Superior temporal gyrus (tissue), 1 donor: Measurements from ENCODE around the gene PSMC3IP.
"Not testable (repeated sequence)": the region's sequence is repeated elsewhere in the genome, so short reads cannot be mapped to it uniquely, and the experiment has no call there.

Experiments
- DNase-seq: peaks from one replicate; pipeline ENCODE4 v3.0.0-alpha.2; 2016; ENCODE audit errors: extremely low spot score

The PSMC3IP gene

DNA sequence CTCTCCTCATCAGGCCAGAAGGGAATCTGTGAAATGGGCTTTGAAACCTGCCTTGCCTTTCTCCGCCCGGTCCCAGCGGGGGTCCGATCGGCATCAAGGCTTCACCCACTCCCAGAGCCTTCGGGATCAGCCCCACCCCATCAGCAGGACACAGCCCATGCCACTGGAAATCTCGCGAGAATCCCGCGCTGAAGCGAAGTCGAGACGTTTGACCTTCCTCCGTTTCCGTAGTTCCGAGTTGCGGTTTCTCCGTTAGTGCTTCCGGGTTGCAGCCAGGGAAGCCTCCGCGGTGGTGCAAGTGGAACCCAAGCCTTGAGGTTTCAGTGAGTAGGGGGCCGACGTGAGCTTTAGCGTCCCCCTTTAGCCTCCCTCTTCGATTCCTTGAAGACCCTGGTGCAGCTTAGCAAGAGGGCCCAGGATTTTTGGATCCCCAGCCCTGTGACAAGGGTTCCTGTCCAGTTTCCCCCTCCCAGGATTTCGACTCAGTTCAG lies 15.6 kb downstream of the PSMC3IP start, which contains the start of gene COASY:
Gene COASY (plus strand): TSS at position 252 of the 491 bp plus-strand sequence. CDS start 475 bp downstream, outside the sequence.
- peak; percentile 99 for DNase-seq

DNA sequence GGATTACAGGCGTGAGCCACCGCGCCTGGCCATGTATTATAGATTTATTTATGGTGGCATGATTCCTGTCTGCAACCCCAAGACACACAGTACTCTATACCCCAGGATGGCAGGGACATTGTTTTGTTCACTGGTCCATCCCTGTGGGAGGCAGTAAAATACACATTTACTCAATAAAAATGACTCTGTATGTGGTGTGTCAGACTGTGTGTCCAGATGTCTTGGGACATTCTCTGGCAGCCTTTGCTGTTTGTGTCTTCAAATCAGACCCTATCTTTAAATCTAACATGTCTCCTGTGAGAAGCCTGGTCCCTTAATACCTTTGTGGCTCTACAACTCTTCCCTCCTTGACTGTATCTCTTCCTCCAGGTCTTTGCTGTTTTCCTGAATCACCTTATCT lies 17.3 kb downstream of the PSMC3IP start:
- no peak for DNase-seq

DNA sequence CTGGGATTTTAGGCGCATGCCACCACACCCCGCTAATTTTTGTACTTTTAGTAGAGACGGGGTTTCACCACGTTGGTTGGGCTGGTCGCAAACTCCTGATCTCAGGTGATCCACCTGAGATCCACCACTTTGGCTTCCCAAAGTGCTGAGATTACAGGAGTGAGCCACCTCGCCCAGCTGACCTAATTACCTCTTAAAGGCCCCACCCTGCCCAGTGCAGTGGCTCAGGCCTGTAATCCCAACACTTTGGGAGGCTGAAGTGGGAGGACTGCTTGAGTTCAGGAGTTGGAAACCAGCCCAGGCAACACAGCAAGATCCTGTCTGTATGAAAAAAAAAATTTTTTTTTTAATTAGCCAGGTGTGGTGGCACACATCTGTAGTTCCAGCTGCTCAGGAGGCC lies 18.5 kb downstream of the PSMC3IP start:
- no peak for DNase-seq

DNA sequence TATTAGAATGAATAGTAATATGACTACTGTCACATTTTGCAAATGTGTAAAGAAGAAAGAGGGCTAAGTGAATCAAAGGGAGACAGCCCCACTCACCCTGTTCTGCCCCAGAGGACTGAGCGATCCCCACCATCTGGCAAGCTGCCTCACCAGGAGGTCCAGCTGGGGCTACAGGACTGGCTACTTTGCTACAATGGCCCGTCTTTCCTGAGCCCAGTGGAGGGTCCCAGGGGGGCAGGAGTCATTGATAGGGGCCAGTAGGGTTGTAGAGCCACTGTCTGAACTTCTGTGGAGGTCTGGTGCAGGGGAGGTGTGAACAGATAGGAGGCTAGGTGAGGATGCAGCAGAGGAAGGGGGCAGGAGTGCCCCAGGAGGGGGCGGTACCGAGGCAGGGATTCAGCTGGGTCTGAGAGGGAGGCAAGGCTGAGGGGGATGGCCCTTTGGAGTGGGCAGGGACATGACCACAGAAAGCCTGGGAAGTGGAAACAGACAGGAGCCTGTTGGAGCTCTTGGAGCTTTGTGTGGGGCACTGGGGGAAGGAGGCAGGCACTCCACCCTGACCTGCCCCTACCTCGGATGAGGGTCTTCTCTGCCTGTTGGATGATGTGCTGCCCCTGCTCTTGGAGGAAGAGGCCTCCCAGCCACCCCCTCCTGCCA lies 21.4 kb downstream of the PSMC3IP start:
- DNase-seq, result not testable (repeated sequence)

GRCh38 chr17:42555122-42555622 lies 22.4 kb downstream of the PSMC3IP start:
- DNase-seq, result no peak

DNA sequence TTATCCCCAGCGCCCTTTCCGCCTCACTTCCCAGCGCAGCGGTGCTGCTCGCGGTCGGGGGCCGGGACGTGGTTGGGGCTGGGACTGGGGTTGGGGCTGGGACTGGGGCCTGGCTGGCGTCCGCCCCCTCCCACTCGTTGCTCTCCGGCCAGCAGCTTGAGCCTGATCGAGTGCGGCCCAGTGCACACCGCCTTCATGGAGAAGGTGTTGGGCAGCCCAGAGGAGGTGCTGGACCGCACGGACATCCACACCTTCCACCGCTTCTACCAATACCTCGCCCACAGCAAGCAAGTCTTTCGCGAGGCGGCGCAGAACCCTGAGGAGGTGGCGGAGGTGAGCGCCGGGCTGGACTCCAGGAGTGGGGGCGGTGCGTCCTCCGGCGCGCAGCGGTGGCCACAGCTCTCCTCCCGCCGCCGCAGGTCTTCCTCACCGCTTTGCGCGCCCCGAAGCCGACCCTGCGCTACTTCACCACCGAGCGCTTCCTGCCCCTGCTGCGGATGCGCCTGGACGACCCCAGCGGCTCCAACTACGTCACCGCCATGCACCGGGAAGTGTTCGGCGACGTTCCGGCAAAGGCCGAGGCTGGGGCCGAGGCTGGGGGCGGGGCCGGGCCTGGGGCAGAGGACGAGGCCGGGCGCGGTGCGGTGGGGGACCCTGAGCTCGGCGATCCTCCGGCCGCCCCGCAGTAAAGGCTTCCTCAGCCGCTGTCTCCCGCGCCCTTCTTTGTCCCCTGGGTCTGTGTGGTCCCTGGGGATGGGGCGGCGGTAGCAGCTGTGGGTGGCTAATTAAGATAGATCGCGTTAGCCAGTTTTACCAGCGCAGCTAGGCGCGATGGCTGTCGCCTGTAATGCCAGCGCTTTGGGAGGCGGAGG lies 23.0 kb downstream of the PSMC3IP start:
- DNase-seq, result peak; percentile 79

DNA sequence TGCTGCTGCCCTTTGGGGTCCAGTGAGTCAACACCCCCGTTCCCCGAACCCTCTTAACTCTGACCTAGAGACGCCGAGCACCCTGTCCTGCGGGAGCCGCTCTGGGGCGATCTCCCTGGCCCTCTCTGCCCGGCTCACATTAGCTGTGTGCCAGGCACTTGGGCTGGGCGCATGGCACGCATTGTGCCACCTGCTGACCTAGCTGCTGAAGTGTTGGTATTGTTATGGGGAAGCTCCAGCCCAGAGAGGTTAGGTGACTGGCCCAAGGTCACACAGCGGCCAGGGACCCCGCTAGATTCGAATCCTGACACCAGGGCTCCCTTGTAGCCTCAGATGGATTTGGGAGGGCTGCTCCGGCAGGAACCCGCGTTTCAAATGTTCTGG lies 23.7 kb downstream of the PSMC3IP start:
- no peak for DNase-seq

DNA sequence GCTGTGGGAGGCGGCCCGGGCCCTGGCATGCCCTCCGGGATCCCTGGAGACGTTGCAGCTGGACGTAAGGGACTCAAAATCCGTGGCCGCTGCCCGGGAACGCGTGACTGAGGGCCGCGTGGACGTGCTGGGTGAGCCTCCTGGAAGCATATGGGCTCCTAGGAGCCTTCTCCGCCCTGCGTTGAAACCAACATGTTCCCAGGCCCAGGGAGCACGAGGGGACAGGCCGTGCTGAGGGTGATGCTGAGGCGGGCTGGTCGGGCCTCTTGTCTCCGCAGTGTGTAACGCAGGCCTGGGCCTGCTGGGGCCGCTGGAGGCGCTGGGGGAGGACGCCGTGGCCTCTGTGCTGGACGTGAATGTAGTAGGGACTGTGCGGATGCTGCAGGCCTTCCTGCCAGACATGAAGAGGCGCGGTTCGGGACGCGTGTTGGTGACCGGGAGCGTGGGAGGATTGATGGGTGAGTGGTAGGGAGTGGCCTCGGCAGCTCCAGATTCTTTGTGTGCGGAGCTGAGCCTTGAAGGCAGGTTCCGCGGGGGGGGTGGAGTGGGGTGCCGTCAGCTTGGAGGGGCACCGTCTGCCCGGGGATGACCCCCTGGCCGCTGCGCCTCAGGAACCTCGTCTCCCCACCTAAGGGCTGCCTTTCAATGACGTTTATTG lies 24.2 kb downstream of the PSMC3IP start:
- no peak for DNase-seq

GRCh38 chr17:42552736-42553135 lies 24.8 kb downstream of the PSMC3IP start, which contains the start of gene HSD17B1:
TSS of gene HSD17B1 (plus strand) at chr17:42552923. CDS start at chr17:42552934, 11 bp downstream.
- DNase-seq, result not testable (repeated sequence)

DNA sequence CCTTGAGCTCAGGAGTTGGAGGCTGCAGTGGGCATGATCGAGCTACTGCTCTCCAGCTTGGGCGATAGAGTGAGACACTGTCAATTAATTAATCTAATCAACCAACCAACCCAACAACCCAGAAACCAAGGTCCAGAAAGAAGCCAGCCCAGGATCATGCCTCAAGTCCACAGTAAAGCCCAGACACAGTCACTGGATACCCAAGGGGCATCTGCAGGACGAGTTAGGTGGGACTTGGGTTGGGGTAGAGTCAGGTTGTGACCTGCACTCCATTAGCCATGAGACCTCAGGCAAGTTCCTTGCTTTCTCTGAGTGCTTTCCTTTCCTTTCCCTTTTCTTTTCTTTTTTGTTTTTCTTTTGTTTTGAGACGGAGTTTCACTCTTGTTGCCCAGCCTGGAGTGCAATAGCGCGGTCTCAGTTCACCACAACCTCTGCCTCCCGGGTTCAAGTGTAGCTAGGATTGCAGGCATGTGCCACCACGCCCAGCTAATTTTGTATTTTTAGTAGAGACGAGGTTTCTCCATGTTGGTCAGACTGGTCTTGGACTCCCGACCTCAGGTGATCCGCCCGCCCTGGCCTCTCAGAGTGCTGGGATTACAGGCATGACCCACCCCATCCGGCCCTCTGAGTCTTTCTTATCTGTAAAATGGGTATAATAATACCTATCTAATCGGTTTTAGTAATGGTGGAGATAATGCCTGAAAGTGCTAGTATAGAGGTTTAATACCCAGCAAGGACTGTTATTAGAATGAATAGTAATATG lies 28.4 kb downstream of the PSMC3IP start:
- DNase-seq, result no peak

GRCh38 chr17:42548070-42548837 lies 29.3 kb downstream of the PSMC3IP start:
- no peak for DNase-seq

GRCh38 chr17:42547698-42548069 lies 29.8 kb downstream of the PSMC3IP start:
- no peak for DNase-seq

DNA sequence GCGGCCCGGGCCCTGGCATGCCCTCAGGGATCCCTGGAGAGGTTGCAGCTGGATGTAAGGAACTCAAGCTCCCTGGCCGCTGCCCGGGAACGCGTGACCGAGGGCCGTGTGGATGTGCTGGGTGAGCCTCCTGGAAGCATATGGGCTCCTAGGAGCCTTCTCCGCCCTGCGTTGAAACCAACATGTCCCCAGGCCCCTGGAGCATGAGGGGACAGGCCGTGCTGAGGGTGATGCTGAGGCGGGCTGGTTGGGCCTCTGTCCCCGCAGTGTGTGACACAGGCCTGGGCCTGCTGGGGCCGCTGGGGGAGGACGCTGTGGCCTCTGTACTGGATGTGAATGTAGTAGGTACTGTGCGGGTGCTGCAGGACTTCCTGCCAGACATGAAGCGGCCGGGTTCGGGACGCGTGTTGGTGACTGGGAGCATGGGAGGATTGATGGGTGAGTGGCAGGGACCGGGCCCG lies 30.5 kb downstream of the PSMC3IP start:
- no peak for DNase-seq

DNA sequence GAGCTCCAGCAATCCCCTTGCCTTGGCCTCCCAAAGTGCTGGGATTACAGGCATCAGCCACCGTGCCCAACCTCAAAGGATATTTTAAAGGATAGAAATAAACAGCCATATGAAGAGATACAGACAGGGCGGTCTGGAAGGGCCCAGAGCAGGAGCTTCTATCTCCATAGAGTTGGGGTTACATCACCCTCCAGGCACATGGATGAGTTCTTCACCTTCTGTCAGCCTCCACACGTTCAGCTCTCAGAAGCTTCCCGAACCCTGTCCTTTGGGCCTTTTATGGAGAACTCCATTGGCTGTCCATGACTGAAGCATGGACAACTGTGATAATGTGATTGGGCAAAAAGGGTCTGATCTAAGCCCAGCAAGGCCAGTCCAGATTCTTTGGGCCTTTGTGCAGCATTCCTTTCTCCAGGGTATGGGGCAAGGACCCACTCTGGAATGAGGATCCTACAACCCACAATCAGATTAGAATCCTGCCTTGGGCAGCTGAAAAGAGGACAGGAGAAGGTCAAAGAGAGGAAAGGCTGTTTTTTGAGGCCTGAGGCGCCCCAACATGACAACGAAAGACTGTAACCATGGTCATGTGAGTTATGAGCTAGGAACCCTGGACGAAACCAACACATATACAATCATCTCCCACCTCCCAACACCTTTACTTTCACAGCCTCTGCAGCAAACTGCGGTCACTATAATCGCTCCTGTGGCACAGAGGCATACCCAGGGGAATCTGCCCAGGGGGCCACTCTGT lies 31.6 kb downstream of the PSMC3IP start:
- not testable (repeated sequence) for DNase-seq

DNA sequence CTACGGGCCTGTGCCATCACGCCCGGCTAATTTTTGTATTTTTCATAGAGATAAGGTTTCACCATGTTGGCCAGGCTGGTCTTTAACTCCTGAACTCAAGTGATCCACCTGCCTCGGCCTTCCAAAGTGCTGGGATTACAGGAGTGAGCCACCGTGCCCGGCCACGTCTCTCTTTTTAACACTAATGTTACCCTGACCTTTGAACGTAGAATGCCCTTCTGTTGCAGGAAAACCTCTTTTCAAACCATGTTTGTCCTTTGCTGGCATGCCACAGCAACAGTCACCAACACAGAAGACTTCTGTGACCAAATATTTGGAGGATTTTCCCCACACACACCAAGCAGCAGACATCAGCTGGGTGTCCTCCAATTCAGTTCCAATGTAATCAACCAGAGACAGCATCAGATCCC lies 32.6 kb downstream of the PSMC3IP start:
- DNase-seq, result no peak

- DNase-seq, result peak; percentile 41
These were observed 34.1 kb downstream of the PSMC3IP start for GRCh38 chr17:42543190-42544079.

DNA sequence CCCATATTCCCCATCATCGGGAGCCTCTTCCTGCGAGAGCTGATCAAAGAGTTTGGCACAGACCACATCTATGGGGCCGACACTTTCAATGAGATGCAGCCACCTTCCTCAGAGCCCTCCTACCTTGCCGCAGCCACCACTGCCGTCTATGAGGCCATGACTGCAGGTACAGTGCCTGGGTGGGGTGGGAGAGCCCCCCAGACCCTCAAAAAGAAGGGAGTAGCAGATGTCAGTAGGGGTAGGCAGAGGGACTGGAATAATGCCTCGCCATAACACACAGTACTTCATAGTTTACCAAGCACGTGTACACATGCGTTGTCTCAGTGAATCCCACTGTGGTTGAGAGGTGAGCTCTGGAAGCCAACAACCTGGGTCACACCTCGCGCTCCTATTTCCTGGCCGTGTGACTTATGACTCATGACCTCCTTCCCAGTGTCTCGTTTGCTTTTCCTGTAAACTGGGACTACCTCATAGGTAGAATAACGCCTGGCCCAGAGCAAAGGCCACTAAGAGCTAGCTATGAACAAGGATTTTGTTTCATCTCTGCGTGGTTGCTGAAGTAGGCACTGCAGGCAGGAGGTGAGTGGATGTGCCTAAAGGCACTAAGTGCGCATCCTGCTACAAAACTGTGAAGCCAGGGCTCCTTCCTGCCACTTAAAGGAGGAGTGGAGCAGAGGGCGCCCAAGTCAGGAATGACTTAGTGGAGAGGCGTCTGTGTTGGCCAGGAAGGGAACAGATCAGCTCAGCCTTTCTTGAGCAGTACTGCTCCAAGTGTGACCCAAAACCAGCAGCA lies 36.3 kb downstream of the PSMC3IP start:
- DNase-seq, result no peak

GRCh38 chr17:42540558-42540957 lies 37.0 kb downstream of the PSMC3IP start:
- not testable (repeated sequence) for DNase-seq
